HG03457 (cell line): Measurements from ENCODE around the gene CPSF3.

Experiments
- ATAC-seq: cut with Tn5 transposase; IDR thresholded peaks from one replicate; pipeline ENCODE4 v1.9.1; 2021; ENCODE audit warnings: moderate number of reproducible peaks; ENCODE audit not compliant: unreplicated experiment

The CPSF3 gene

DNA sequence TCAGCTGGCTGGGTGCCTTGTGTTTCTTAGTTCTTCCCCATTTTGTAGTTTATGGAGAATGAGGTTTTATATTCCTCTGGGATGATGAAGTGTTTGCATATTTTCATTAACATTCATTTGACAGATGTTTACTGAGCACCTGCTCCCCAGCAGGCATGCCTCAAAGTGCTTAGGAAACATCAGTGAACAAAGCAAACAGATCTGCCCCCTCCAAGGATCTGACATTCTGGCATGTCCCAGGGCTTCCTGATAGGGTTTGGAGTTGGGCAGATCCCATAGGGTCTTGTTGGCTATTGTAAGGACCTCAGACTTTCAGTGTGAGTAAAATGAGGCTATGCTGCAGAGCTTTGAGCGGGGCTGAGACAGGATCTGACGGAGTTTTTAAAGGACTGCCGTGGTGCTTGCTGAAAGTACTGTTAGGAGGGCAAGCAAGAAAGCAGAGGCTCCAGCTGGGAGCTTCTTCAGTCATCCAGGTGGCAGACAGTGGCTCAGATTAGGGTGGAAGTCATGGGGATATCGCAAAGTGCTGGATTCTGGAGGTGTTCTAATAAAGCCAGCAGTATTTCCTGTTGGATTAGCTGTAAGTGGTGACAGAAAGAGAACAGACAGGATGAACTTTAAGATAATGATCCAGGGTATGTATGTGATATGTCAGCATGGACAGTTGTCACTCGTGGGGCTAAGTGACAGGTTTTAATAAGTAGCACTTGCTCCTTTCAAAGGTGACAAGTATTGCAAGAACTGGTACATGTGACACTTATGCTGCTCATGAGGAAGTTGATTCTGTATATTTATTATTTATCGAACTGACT, 39.6 kb downstream of the CPSF3 start:
- ATAC-seq, result no peak

DNA sequence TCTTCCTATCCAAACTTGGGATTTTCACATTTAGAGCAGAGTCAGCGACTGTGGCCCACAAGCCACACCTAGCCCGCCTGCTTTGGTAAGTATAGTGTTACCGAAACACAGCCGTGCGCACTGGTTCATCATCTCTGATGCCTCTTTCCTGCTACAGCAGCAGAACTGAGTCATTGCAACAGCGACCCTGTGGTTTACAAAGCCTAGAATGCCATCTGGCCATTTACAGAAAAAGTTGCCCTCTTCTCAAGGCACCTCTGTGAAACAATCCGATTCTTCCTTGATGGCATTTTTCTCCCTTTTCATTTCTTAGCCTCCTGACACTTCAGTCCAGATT, 40.2 kb downstream of the CPSF3 start:
- ATAC-seq, result no peak

DNA sequence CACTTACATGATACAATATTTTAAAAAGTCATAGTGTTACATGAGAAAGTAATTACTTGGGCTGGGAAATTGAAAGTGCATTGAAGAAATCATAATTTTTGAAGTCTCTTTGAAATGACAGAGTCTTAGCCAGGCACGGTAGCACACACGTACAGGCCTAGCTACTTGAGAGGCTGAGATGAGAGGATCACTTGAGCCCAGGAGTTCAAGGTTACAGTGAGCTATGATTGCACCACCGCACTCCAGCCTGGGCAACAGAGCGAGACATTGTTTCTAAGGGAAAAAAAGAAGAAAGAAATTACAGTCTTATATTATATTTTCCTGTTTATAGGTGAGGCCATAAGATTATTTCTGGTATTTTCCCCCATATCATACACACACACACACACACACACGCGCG, 41.7 kb downstream of the CPSF3 start:
- ATAC-seq, result no peak

DNA sequence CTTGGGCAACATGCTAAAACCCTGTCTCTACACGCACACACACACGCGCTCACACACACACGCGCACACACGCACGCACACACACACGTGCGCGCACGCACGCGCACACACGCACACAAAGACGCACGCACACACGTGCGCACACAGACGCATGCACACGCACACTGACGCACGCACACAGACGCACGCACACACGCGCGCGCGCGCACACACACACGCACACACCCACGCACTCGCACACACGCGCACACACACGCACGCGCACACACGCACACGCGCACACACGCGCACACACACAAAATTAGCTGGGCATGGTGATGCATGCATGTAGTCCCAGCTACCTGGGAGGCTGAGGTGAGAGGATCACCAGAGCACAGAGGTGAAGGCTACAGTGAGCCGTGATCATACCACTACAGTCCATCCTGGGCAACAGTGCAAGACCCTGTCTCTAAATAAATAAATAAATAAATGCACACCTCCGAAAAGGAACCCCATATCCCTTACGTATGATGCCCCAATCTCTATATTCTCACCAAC, 42.8 kb downstream of the CPSF3 start:
- no peak for ATAC-seq

DNA sequence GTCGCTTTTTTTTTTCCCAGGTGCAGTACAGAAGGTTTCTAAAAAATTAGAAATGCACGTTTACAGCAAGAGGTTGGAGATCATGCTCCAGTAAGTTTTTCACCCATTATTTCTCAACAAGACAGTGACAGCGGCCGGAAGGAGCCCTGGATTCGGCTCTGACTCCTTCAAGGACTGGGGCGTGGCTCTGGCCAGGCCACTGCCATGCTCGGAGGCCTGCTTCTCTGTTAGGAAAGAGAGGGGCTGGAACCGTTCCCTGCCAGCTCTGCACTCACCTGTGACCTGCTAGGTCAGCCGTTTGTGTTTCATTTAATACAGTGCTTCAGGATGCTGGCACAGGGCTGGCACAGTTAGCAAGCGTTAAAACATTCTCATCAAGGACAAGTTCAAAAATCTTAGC, 44.2 kb downstream of the CPSF3 start:
- no peak for ATAC-seq

DNA sequence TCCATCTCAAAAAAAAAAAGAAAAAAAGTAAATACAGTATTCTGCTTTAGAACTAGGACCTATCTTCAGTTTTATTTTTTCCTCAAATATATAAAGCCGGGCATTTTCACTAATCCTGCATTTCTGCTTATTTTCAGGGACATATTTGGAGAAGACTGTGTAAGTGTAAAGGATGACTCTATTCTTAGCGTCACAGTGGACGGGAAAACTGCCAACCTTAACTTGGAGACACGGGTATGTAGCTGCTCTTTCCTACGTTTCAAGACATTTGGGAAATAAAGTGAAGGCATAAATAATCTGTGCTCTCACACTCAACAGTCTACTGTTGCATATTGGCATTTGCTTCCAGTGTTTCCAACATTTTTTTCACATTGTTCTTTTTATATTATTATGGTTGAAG, 47.8 kb downstream of the CPSF3 start:
- ATAC-seq, result no peak

DNA sequence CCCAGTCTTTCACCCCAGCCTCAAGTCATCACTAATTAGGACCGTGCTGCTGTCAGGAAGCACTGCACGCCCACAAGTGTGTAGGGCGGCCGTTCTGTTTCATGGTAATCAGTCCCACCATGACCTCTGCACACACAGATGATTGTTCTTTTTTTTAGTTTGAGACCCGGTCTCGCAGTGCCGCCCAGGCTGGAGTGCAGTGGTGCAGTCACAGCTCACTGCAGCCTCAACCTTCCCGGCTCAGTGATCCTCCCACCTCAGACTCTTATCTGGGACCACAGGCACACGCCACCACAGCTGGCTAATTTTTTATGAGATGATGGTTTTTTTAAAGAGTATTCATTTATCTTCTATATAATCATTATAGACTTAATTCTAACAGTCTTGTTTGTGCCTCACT, 49.1 kb downstream of the CPSF3 start:
- ATAC-seq, result no peak

DNA sequence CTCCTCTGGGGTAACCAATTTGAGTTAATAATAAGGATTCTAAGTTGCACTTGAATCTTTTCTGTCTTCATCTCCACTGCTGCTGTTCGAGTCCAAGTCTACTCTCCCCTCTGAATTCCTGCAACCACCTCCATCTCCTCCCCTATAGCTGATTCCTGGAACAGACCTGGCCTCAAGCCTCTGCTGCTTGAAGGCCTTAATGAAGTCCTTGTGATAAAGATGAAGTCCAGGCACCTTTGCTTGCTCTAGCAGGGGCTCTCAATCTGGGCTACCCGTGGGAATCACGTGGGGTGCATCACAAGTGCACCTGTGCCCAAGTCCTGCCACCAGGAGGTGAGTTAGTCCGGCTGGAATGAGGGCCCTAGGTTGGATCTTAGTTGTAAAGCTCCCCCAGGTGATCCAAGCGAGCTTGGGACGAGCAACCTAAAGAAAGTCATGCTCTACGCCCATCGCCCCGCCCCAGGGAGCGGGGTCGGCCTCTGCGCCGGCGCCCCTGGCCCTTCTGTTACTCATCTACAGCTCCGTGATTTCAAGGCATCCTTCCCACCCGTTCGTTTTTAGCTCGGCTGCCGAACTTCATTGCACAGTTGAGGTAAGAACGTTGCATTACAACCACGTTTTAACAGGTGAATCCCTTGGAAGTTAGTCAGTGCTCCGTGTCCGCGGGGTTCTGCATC, 50.0 kb downstream of the CPSF3 start:
- no peak for ATAC-seq

DNA sequence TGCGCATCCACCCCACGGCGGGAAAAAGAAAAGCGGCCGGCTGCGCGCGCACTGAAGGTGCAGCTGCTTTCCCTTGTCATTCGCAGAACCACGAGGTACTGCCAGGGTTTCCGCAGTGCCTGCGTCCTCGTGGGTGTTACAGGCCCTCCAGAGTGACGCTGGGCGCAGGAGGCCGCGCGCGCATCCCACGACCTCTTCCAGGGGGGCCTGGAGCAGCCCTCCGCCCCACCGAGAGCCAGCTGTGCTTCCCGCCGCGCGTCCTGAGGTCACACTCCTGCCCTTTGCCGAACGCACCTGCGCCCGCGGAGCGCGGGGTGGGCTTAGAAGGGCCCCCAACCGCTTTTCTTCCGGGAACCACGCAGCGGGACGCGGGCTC, 50.5 kb downstream of the CPSF3 start:
- ATAC-seq, result no peak

DNA sequence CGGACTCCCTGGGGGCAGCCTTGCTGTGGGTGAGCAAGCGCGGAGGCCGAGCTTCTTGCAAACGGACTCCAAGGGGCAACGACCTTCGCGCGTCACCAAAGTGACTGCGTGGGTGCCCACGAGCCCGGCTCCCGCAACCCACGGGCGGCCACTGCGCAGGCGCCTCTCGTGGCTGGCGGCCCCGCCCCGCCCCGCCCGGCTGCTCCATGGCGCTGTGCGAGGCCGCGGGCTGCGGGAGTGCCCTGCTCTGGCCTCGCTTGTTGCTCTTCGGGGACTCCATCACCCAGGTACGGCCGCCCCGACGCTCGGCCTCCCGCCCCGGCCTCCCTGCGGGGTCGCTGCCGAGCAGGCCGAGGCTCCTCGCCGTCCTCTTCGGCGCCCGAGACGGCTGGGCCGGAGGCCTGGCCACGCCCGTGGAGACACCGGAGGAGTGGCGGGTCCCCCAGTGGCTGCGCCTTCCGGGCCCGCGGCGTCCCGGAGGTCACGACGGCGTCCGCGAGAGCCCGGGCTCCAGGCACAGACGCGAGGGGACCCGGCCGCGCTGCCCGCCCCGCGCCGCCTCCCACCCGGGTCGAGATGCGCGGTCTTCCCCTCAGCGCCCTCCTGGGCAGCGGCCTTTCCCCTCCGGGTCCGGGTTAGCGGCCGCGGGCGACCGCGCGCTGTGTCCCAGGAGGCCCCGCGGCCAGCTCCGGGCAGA, 51.1 kb downstream of the CPSF3 start, which contains the start of gene IAH1:
TSS of gene IAH1 (plus strand) at position 191 of the 697 bp plus-strand sequence. CDS start at position 207, 16 bp downstream.
- peak; percentile 62 for ATAC-seq

DNA sequence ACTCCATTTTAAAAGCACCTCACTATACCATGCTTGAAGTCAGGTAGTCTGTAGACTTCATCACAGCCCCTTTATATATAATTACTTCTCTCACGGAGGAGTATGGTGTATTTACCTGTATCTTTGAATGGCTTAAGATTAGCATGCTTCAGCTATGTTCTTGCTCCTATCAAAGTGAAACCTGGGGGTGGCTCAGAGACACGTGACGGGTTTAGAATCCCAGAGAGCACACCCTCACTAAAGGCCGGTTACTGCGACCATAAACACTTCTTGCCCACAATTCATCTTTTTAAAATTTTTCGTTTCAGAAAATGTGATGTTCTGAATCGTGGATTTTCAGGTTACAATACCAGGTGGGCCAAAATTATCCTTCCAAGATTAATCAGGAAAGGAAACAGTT, 54.5 kb downstream of the CPSF3 start:
- no peak for ATAC-seq

DNA sequence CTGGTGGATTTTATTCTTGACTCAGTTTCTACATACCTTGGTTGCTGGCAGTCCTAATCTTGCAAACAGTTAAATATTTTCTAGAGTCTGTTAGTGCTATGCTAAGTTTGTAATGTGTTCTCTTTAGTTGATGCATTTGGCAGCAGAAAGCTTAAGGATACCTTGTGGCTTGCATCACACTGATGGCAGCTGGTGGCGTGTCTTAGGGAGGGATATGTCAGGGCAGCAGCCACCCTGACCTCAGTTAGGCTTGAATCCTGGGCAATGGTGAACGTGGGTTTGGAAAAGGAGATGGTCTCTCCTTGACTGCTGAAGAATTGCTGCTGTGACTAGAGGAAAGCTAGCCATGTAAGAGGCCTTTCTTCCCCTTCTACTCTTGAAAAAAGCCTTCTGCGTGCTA, 55.1 kb downstream of the CPSF3 start:
- ATAC-seq, result no peak

DNA sequence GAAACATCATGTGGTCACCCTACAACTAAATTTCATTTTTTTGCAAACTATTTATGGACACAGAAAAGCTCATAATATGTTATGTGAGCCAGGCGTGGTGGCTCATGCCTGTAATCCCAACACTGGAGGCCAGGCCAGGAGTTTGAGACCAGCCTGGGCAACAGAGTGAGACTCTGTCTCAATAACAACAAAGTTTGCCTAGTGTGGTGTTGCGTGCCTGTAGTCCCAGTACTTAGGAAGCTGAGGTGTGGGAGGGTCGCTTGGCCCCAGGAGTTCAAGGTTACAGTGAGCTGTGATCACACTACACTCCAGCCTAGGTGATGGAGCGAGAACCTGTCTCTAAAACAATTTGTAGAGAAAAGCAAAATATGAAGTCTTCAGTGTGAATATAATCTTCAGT, 56.7 kb downstream of the CPSF3 start:
- ATAC-seq, result no peak

DNA sequence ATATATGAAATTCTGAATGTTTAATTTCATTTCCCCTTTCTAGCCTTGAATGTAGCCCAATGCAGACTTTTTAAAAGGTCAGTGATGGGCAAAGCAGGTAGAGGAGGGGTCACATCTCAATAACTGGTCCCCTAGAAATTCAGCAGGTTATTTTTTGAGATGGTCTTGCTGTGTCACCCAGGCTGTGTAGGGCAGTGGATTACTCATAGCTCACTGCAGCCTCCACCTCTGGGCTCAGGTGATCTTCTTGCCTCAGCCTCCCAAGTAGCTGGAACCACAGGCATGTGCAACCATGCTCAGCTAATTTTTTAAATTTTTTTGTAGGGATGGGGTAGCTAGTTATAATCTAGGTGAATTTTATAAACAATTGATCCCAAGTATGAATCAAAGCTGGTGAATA, 59.7 kb downstream of the CPSF3 start:
- ATAC-seq, result no peak

DNA sequence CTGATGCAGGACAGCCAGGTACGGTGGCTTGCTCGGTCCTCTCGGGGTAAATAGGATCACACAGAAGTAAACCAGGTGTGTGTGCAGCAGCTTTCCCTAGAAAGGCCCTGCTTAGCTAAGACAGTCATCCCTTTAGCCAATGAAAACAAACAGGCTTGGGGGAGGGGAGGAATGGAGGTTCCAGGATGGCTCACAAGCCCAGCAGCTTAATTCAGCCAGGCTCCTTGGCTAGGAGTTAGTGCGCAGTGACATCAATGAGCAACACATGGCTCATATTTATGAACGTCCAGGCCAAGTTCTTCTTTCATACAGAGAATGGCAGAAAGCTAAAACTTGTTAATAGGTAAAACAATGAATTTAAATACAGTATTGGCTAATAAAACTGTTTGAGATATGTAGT, 61.1 kb downstream of the CPSF3 start:
- no peak for ATAC-seq

DNA sequence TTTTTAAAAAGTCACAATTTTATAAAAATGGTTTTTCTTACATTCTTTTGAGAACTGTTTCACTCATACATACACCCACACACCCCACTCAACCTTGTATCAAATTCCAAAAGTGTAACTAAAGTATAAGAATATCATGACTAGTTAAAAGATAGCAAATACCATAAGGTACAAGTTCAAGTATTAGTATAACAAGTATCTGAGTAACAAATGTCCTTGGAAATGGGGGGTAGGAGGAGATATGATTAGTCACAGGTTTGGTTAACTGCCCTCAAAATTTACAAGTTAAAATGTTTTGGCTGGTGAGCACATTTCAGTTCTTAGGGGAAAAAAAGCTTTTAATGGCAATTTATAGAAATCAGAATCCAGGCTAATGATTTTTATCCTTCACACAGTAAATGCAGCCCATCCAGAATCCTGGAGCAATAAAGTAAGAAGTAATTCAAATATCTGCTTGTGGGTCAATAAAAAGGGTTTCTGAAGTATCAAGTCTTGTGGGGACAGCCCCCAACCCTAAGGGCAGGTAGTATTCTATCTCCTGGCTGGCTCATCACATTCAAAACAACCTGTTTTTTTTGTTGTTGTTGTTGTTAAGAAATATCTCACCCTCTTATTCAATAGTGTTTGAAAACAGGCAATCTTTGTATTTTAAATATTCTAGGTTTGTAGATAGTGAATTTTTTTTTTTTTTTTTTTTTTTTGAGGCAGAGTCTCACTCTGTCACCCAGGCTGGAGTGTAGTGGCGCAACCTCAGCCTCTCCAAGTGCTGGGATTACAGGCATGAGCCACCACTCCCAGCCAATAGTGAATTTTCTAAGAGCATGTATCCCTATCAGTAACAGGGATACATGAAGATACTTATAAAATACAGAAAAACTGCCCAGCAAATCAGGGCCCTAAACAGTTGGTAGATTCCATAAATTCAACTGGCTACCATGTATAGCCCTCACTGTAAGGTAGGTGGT, 65.4 kb downstream of the CPSF3 start:
- no peak for ATAC-seq

DNA sequence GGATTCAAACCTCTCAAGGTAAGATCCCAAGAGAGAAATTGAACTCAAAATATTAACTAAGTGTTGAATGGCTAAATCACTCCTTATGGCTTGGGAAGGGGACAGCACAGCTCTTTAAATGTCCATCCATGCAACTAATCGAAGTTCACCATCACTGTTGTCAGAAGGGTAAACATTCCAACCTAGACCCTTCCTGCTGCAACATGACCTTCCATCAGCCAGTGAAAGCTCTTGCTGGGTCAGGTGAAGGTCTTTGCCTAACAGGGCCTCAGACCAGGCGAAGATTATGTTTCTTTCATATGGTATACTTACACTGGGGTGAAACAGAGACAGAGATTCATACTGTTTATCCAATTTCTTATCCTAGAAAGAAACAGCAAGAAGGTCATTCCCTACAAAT, 67.3 kb downstream of the CPSF3 start:
- no peak for ATAC-seq

DNA sequence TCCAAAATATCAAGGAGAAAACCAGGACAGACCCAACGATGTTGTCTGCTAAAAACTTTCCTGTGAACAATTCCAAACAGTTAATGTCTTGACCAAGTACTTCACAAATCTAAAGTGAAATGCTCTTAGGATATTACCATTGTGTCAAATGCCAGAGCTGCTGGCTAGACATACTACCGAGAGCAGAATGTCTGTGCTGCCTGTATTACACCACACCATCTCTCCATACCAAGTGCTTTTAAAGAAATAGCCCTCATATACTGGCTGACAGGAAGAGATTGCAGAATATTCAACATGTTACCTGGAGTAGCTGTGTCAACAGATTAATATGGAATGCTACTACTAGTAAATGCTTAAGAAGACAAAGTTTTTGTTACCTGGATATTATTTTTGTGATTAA, 69.5 kb downstream of the CPSF3 start:
- no peak for ATAC-seq

DNA sequence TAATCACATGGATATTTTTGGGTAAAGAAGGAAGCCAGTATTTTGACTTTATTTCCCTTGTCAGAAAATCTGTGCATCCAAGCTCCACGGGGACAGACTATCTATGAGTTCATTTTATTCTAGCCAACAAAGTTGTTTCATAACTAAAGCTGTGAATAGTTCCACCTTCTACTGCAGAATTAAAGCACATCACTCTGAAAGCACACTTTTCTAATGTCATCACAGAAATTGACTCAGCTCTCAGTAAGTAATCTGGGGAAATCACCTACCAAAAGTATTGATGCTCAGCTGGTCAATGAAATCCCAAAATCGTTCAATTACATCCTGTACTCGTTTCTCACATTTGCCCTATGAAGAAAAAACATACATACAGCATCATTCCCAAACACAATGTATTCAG, 70.0 kb downstream of the CPSF3 start:
- no peak for ATAC-seq

DNA sequence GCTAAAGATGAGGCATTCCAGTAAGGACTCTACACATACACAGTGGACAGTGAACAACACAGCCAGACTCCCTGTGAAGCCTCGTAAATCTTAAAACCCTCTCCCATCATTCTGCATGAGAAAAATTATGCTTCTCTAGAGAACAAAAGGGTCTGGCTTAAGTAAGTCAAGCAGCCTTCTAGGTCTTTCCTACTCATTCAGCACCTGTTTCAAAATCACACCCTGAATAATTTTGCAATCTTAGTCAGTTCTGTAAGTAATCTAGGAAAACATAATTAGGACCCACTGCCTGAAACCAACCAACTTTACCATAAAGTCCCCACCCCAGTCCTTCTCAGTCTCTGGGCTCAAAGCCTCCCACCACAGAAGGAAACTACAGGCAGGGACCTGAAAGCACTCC, 70.6 kb downstream of the CPSF3 start:
- no peak for ATAC-seq

DNA sequence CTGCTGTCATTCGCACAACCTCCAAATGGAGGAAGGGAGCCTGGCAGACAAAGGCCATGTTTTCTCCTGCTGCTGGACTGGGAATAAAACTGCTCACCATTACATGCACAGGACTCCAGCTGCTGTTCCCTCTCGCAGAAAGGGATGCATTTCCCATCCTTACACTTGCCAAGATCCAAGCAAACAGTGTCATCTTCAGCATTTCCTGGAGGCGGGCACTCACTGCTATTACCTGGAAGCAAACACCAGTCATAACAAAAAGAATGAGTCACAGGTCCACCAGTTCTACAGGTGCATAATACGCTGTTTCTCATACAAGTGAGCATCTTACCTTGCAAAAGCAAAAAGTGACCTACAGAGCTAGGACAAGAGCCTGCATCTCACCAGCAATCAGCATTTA, 73.6 kb downstream of the CPSF3 start:
- no peak for ATAC-seq
